BE2C (cell line): Measurements from ENCODE around the gene APBB2.

ENCODE experiments used
- DNase-seq: peaks from one replicate; pipeline ENCODE4 v3.0.0-alpha.2; 2020
- H3K27me3 ChIP-seq: fragments of 250-450 bp; sonication (Bioruptor Pico); 2 replicates; pipeline ENCODE4 v1.5.1; 2020; ENCODE audit warnings: mild to moderate bottlenecking
- H3K36me3 ChIP-seq: fragments of 250-450 bp; sonication (Bioruptor Pico); 2 replicates; pipeline ENCODE4 v1.5.1; 2020; ENCODE audit warnings: mild to moderate bottlenecking
- H3K4me1 ChIP-seq: fragments of 250-450 bp; sonication (Bioruptor Pico); 2 replicates; pipeline ENCODE4 v1.5.1; 2020
- H3K4me3 ChIP-seq: 2 replicates; pipeline ENCODE4 v1.5.1; 2011; ENCODE audit warnings: low read depth, low read length
- H3K9me3 ChIP-seq: fragments of 250-450 bp; sonication (Bioruptor Pico); 2 replicates; pipeline ENCODE4 v1.5.1; 2020
- TF ChIP-seq, protein P1 (sequence below): IDR thresholded peaks from 2 replicates; pipeline ENCODE4 v1.5.1; 2012; ENCODE audit warnings: mild to moderate bottlenecking, low read depth, low read length

The APBB2 gene

DNA sequence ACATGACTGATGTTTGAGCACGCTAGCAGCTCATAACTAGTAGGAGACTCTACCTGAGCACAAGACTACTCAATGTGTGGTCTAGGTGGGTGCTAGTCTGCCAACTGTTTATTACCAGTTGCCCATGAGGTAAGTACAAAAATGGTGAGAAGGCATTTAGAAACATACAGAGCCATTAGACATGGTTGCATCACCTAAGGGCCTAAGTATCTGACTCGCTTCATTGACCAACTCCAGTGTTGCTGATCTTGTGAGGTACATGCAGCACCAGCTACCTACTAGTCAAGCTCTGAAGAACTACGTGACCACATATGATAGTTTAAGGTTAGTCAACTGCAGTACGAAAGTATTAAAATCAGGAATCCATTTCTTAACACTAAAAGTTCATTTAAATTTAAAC is 39.9 kb downstream of the APBB2 start:
- TF ChIP-seq, protein P1, sequence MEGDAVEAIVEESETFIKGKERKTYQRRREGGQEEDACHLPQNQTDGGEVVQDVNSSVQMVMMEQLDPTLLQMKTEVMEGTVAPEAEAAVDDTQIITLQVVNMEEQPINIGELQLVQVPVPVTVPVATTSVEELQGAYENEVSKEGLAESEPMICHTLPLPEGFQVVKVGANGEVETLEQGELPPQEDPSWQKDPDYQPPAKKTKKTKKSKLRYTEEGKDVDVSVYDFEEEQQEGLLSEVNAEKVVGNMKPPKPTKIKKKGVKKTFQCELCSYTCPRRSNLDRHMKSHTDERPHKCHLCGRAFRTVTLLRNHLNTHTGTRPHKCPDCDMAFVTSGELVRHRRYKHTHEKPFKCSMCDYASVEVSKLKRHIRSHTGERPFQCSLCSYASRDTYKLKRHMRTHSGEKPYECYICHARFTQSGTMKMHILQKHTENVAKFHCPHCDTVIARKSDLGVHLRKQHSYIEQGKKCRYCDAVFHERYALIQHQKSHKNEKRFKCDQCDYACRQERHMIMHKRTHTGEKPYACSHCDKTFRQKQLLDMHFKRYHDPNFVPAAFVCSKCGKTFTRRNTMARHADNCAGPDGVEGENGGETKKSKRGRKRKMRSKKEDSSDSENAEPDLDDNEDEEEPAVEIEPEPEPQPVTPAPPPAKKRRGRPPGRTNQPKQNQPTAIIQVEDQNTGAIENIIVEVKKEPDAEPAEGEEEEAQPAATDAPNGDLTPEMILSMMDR = no peak
- DNase-seq = no peak
- Histone ChIP-seq H3K9me3 (no peaks in the 10 kb centered on the region), H3K4me1 (peaks cover 4% of the 10 kb centered on the region; the same call in 1 of the 2 replicates), H3K4me3 (no peak overlapping the region), H3K27me3 (no peaks in the 10 kb centered on the region), H3K36me3 (no peaks in the 10 kb centered on the region)

- H3K4me1 ChIP-seq = no peaks in the 10 kb centered on the region
- TF ChIP-seq, protein P1 = no peak
- H3K4me3 ChIP-seq = no peak overlapping the region
Observed at GRCh38 chr4:41172786-41173185, 41.6 kb downstream of the APBB2 start.

GRCh38 chr4:41169256-41169800 is 45.0 kb downstream of the APBB2 start:
- Histone ChIP-seq H3K9me3 (no peaks in the 10 kb centered on the region), H3K36me3 (no peaks in the 10 kb centered on the region), H3K4me3 (no peak overlapping the region), H3K4me1 (no peaks in the 10 kb centered on the region), H3K27me3 (no peaks in the 10 kb centered on the region)
- no peak for DNase-seq
- TF ChIP-seq, protein P1 = no peak

More at GRCh38 chr4:41172786-41173185, 41.6 kb downstream of the APBB2 start:
- no peaks in the 10 kb centered on the region for H3K36me3 ChIP-seq
- H3K27me3 ChIP-seq = no peaks in the 10 kb centered on the region
- no peaks in the 10 kb centered on the region for H3K9me3 ChIP-seq
- DNase-seq = no peak

- no peak overlapping the region for H3K4me3 ChIP-seq
- TF ChIP-seq, protein P1 = no peak
- no peaks in the 10 kb centered on the region for H3K4me1 ChIP-seq
Observed at GRCh38 chr4:41167191-41167590, 47.2 kb downstream of the APBB2 start.

DNA sequence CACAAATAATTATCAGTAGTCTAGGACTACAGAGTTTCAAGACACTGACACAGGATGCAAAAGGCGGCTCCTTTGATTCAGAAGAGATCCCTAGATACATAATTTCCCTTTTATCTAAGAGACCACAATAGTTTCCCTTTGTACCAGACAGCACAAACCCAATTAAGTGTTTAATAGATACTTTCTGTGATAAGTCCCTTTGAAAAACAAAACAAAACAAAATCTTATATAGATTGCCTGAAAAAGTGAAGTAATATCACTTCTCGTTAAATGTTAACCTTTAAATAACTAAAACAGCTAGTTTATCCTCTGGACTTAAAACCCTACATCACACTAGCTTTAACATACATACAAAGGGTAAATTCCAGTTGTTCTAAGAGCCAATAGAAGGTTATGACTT is 49.9 kb downstream of the APBB2 start:
- Histone ChIP-seq H3K36me3 (no peaks in the 10 kb centered on the region), H3K4me1 (no peaks in the 10 kb centered on the region), H3K4me3 (no peak overlapping the region), H3K9me3 (no peaks in the 10 kb centered on the region), H3K27me3 (no peaks in the 10 kb centered on the region)
- TF ChIP-seq, protein P1 = no peak
- no peak for DNase-seq

More at GRCh38 chr4:41167191-41167590, 47.2 kb downstream of the APBB2 start:
- Histone ChIP-seq H3K9me3 (no peaks in the 10 kb centered on the region), H3K27me3 (no peaks in the 10 kb centered on the region), H3K36me3 (no peaks in the 10 kb centered on the region)
- no peak for DNase-seq

GRCh38 chr4:41161355-41161754 is 53.0 kb downstream of the APBB2 start:
- no peak for DNase-seq
- no peak overlapping the region for H3K4me3 ChIP-seq
- TF ChIP-seq, protein P1 = no peak
- H3K27me3 ChIP-seq = no peaks in the 10 kb centered on the region
- no peaks in the 10 kb centered on the region for H3K4me1 ChIP-seq
- no peaks in the 10 kb centered on the region for H3K9me3 ChIP-seq
- H3K36me3 ChIP-seq = no peaks in the 10 kb centered on the region
